Left ventricle myocardium inferior (tissue), 1 donor: ENCODE data around the gene AASDH. TPM values are rescaled to one million over a fixed set of nuclear protein-coding genes. Genes with fewer than 3 reads are reported as not detected.
"Not testable (repeated sequence)": the region's sequence is repeated elsewhere in the genome, so short reads cannot be mapped to it uniquely, and the experiment has no call there.

Source experiments
- DNase-seq: peaks from one replicate; pipeline ENCODE4 v3.0.0-alpha.2; 2020
- H3K27ac ChIP-seq: fragments of 200-600 bp; replicated peaks from 2 replicates; pipeline ENCODE4 v1.8.0; 2021
- H3K27me3 ChIP-seq: fragments of 200-600 bp; 2 replicates; pipeline ENCODE4 v1.8.0; 2021; ENCODE audit warnings: low read depth
- H3K36me3 ChIP-seq: fragments of 200-600 bp; 2 replicates; pipeline ENCODE4 v1.8.0; 2021
- H3K4me1 ChIP-seq: fragments of 200-600 bp; 2 replicates; pipeline ENCODE4 v1.8.0; 2021
- H3K4me3 ChIP-seq: fragments of 200-600 bp; 2 replicates; pipeline ENCODE4 v1.8.0; 2021; ENCODE audit warnings: mild to moderate bottlenecking, moderate library complexity
- H3K9me3 ChIP-seq: fragments of 200-600 bp; replicated peaks from 2 replicates; pipeline ENCODE4 v1.8.0; 2021
- CTCF ChIP-seq: fragments of 200-600 bp; IDR thresholded peaks from 2 replicates; pipeline ENCODE4 v1.8.0; 2021; ENCODE audit warnings: antibody characterized with exemption, mild to moderate bottlenecking, borderline replicate concordance
- intact Hi-C: fragments of 100-400 bp; cut with micrococcal nuclease; formaldehyde crosslinking; loops from one replicate; pipeline ENCODE4 v1.11.0; 2022
- total RNA-seq: library from RNA; stranded (reverse); fragmentation: NEBNext Ultra II Directional; extraction: Animal tissue kit (Norgen Biotek cat#: 25700); gene quantifications from one replicate; pipeline ENCODE4 v1.2.1, GENCODE V29; 2021
- donor health status: DM: no; HTN: yes; CAD: no; lungs with severe emphysema.

The AASDH gene
- total RNA-seq, 1 donor from 2014 or later = 6.9 TPM

DNA sequence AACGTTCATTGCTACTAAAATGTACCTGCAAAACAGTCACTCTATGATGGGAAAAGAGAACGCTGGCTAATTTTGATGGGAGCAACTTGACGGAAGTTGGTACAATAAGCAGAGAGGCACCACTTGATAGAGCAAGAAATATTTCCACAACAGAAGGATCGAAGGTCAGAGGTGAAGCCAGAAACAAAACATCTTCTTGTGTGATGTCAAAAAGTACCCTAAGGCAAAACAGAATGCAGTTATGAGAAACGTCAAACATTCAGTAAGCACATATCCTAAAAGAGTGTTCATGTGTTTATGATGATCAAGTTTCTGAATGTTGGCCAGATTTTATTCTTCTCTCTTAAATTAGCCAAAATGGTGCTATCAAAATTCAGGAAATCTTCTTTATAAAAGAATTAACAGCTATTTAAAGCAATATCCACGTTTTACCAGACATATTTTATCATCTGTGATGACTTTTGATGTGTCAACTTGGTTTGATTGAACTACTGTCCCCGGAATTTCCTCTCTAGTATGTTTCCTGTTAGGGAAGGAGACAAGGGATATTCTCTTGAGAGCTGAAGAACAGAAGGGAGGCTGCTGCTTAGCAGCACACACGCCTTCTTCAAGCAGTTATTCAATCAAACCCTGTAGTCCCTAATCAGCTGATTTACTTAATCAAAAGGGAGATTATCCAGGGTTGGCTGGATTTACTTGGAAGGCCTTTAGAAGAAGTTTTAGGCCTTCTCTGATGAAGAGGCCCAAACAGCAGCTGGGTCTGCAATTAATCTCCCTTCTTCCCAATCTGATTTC, 15.7 kb downstream of the AASDH start:
- Histone ChIP-seq H3K27ac (no peak overlapping the region), H3K4me1 (peaks cover 7% of the 10 kb centered on the region), H3K36me3 (peaks cover 23% of the 10 kb centered on the region), H3K4me3 (no peak overlapping the region), H3K27me3 (no peaks in the 10 kb centered on the region), H3K9me3 (no peaks in the 10 kb centered on the region)
- no peak for DNase-seq
- TF ChIP-seq CTCF = no peak
- intact Hi-C loops = no loop called here

DNA sequence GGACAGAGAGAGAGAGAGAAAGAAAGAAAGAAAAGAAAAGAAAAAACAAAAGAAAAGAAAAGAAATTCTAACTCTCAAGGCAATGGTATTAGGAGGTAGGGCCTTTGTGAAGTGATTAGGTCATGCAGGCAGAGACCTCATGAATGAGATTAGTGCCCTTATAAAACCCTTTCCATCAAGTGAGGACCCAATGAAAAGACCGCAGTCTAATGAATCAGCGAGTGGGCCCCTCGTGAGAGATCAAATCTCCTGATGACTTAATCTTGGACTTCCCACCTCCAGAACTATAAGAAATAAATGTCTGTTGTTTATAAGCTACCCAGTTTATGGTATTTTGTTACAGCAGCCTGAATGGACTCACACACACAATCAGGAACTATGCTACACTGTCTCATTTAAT, 16.9 kb downstream of the AASDH start:
- TF ChIP-seq CTCF = no peak
- peaks cover 23% of the 10 kb centered on the region for H3K36me3 ChIP-seq

DNA sequence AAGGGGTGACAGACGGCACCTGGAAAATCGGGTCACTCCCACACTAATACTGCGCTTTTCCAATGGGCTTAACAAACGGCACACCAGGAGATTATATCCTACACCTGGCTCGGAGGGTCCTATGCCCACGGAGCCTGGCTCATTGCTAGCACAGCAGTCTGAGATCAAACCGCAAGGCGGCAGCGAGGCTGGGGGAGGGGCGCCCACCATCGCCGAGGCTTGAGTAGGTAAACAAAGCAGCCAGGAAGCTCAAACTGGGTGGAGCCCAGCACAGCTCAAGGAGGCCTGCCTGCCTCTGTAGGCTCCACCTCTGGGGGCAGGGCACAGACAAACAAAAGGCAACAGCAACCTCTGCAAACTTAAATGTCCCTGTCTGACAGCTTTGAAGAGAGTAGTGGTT, 24.3 kb downstream of the AASDH start:
- intact Hi-C loops, DNase-seq: not testable (repeated sequence)
- H3K36me3 ChIP-seq = peaks cover 20% of the 10 kb centered on the region

More for the DNA sequence above, 16.9 kb downstream of the AASDH start:
- no peak overlapping the region for H3K27ac ChIP-seq
- H3K27me3 ChIP-seq = no peaks in the 10 kb centered on the region
- H3K9me3 ChIP-seq = no peaks in the 10 kb centered on the region
- DNase-seq = no peak
- intact Hi-C loops = no loop called here
- no peak overlapping the region for H3K4me3 ChIP-seq
- H3K4me1 ChIP-seq = peaks cover 7% of the 10 kb centered on the region

DNA sequence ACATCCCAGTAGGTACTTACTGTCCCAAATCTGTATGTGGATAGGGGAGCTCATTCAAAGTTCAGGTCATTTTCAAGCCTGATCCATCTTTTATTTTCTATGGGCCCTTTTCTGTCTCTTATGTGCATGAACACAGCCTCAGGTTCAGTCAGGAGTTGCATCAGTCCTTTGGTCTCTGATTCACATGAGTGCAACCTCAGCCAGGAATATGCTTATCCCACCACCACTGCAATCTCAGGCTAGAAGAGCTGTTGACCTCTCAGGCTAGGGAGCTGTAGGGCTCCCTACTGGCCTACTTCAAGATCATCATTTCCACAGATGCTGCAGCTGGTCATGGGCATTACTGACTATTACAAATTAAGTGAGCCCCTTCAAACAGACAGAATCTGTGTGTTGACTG, 27.2 kb downstream of the AASDH start:
- Histone ChIP-seq H3K27me3 (no peaks in the 10 kb centered on the region), H3K4me1 (no peaks in the 10 kb centered on the region), H3K4me3 (no peak overlapping the region), H3K27ac (no peak overlapping the region), H3K9me3 (no peaks in the 10 kb centered on the region), H3K36me3 (peaks cover 30% of the 10 kb centered on the region)
- no peak for DNase-seq
- intact Hi-C loops = no loop called here
- no peak for TF ChIP-seq CTCF

More for the DNA sequence above, 24.3 kb downstream of the AASDH start:
- H3K4me3 ChIP-seq, H3K9me3 ChIP-seq, H3K27me3 ChIP-seq, H3K27ac ChIP-seq, H3K4me1 ChIP-seq: not testable (repeated sequence)

DNA sequence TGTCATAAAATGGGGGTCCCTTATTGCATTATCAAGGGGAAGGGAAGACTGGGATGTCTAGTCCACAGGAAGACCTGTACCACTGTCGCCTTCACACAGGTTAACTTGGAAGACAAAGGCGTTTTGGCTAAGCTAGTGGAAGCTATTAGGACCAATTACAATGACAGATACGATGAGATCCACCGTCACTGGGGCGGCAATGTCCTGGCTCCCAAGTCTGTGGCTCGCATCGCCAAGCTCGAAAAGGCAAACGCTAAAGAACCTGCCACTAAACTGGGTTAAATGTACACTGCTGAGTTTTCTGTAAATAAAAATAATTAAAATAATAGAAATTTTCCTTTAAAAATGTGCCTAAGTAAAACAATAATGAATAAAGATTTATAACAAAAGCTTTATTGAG, 30.6 kb downstream of the AASDH start:
- H3K9me3 ChIP-seq = no peaks in the 10 kb centered on the region
- no peak for TF ChIP-seq CTCF
- intact Hi-C loops = no loop called here
- H3K4me3 ChIP-seq = no peak overlapping the region
- H3K4me1 ChIP-seq = no peaks in the 10 kb centered on the region
- H3K27ac ChIP-seq = no peak overlapping the region
- no peak for DNase-seq
- peaks cover 45% of the 10 kb centered on the region for H3K36me3 ChIP-seq
- no peaks in the 10 kb centered on the region for H3K27me3 ChIP-seq

- Histone ChIP-seq H3K4me3 (no peak overlapping the region), H3K27ac (no peak overlapping the region), H3K4me1 (no peaks in the 10 kb centered on the region), H3K27me3 (no peaks in the 10 kb centered on the region), H3K36me3 (peaks cover 65% of the 10 kb centered on the region), H3K9me3 (no peaks in the 10 kb centered on the region)
- no peak for TF ChIP-seq CTCF
- no peak for DNase-seq
- intact Hi-C loops = no loop called here
These were observed 38.7 kb downstream of the AASDH start for GRCh38 chr4:56348576-56348975.
